ENCODE measurements around the gene RBP3. TPM values are rescaled to one million over a fixed set of nuclear protein-coding genes. Genes with fewer than 3 reads are reported as not detected.

Gene RBP3
- total RNA-seq = not detected

- DNase-seq (ENCODE audit: low spot score in 2 of 2) = no peak
- no peak for FAIRE-seq
Measured at GRCh38 chr10:47348138-47348651, at the start of gene RBP3. TSS of gene RBP3 (plus strand) at chr10:47348363. CDS start at chr10:47348485, 122 bp downstream.

DNA sequence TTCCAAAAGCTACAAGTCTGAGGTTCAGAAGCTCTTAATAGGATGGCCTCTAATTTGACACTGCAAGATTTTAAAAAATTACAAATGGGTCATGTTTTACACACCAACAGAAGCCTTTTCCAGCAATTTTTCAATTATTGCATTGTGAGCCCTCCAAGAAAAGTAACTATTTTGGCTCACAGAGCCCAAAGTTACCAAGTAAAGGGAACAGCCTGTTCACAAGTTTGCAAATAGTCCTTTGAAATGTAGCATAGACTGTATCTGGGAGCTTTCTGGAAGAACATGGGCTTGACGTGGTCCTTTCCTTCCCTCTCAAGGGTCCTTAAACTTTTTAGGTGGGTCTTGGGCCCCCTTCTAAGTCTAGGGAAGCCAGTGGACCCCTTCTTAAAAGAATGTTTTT is 49.4 kb upstream of the RBP3 start:
- DNase-seq (ENCODE audit: low spot score in 2 of 2) = no peak

DNA sequence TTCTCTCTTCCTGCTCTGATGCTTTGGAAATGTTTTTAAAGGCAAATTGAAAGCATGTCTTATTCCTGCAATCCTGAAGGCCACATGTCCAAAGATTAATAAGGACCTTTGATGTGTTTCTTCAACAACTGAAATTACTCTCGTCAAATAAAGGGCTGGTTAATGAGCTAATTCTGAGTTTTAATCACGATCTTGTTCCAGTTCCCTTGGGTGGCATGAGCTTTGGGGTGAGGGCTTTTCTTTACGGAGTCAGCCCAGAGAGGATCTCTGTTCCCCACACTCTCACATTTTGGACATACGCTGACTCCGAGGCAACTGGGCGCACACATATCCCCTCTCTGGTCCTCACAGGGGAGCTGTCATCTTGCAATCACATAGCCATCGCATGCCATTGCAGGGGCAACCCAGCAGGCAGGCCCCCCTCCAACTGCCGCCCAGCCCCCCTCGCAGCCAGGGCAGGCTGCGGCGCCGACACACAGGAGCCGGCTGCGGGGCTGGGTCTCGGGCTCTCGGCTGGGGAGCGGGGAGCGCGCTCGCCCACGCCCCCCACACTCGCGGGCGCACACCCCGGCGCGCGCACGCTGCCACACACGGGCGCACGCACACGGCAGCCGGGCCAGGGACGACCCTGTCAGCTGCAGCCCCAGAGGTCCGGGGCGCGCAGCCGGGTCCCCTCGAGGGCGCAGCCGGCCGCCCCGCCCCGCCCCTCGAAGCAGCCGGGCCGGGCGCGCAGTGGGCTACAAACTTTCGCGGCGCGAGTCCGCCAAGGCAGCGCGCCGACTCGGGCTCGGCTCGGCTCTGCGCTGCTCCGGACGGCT is 48.3 kb upstream of the RBP3 start, which contains the start of gene GDF10:
Gene GDF10 (plus strand): TSS at position 587 of the 818 bp plus-strand sequence. CDS start 455 bp downstream, outside the sequence.
- FAIRE-seq = no peak
- peak in 1 of 2 donors; percentile 37 for DNase-seq (ENCODE audit: low spot score in 2 of 2)

More for the DNA sequence above, 49.4 kb upstream of the RBP3 start:
- no peak for FAIRE-seq

GRCh38 chr10:47300429-47300931 is 47.7 kb upstream of the RBP3 start:
- FAIRE-seq = no peak
- DNase-seq (ENCODE audit: low spot score in 2 of 2) = no peak

DNA sequence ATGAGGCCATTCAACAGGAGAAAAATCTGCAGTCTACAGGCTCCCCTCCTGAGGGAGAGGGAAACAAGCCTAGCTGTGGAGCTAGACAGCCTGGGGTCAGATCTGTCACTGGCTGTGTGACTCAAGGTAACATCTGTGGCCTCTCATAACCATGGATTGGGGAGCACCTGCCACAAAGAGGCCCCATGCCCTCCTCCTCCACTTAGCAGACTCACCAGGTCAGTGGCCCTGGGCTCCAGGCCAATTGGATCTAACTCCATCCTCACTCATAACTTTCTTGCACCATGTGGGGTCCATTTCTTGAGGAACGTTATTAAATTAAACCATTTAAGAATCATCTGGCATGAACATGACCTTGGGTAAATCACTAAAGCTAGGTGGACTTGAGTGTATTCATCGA is 46.3 kb upstream of the RBP3 start:
- DNase-seq (ENCODE audit: low spot score in 2 of 2) (no peak), FAIRE-seq (no peak)

DNA sequence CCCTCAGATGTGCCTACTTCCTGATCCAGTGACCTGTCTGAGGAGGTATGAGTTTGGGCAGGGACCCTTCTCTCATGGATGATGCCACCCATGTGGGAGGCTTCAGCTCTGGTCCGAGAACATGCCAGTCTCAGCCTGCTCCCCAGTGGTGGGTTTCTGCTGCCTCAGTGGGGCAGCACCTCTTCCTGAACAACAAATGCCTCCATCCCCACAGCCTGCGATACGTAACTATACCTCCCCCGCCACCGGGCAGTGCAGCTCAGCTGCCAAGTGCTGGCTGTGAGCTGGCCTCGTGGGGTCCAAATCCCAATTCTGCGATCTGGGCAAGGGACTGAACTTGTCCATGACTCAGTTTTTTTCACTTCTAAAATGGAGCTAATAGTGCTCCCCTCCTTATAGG is 45.1 kb upstream of the RBP3 start:
- no peak for FAIRE-seq
- no peak for DNase-seq (ENCODE audit: low spot score in 2 of 2)

DNA sequence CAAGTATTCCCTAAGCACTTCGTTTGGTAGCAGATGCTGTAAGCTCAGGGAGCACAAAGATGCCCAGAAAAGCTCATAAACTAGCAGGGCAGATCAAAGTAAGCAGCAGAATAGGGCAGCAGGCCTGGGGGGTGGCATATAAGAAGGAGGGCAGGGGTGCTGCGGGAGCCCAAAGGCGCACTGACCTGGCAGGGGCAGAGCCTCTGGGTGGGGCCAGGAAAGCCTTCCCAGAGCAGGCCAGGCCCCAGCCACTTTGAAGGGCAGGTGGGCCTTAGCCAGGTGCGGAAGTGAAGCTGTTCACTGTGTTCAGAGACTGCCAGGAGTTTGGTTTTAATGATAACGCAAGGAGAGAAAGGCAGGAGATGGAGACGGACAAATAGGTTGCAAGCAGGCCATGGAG is 44.3 kb upstream of the RBP3 start:
- no peak for DNase-seq (ENCODE audit: low spot score in 2 of 2)
- FAIRE-seq = no peak

DNA sequence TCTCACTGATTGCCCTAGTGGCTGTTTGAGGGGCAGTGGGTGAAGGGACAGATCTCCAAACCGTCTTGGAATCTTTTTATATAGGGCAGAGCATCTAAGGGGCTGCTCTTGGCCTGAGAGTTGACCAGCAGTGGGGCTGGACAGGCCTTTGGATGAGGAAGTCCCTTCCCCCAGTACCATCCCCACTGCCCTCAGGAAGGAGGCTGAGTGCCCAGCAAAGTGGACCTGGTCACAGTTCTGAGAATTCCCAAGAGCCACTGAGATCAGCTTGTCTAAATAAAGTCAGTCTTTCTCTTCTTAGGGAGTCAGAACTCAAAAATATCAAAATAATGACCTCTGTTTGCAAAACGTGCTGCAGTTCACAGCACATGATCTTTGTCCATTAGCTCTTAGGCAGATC is 42.6 kb upstream of the RBP3 start:
- no peak for DNase-seq (ENCODE audit: low spot score in 2 of 2)
- FAIRE-seq = no peak

- FAIRE-seq (no peak), DNase-seq (ENCODE audit: low spot score in 2 of 2) (no peak)
Measured at GRCh38 chr10:47306387-47307210, 41.6 kb upstream of the RBP3 start.

GRCh38 chr10:47307381-47307780 is 40.8 kb upstream of the RBP3 start:
- no peak for FAIRE-seq

DNA sequence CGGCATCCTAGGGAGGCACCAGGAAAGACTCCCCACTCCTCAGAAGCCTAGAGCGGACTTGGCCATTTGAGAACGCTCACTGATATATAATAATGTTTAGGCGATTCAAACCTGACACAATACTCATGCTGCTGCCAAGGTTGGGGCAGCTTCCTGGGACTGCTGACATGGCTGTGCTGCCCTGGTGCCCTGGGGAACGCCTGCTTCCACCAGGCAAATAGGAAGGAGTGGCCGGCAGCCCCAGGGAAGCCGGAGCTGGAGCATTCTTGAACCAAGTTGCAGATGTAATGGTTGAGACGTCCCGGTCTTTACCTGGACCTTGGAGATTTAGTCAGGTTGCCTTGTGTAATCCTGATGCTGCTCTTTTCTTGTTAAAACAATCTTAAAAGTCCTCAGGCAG is 39.4 kb upstream of the RBP3 start:
- FAIRE-seq = no peak
- DNase-seq (ENCODE audit: low spot score in 2 of 2) = no peak

More at GRCh38 chr10:47307381-47307780, 40.8 kb upstream of the RBP3 start:
- DNase-seq (ENCODE audit: low spot score in 2 of 2) = no peak

- no peak for FAIRE-seq
- no peak for DNase-seq (ENCODE audit: low spot score in 2 of 2)
Measured at GRCh38 chr10:47309408-47310089, 38.6 kb upstream of the RBP3 start.

DNA sequence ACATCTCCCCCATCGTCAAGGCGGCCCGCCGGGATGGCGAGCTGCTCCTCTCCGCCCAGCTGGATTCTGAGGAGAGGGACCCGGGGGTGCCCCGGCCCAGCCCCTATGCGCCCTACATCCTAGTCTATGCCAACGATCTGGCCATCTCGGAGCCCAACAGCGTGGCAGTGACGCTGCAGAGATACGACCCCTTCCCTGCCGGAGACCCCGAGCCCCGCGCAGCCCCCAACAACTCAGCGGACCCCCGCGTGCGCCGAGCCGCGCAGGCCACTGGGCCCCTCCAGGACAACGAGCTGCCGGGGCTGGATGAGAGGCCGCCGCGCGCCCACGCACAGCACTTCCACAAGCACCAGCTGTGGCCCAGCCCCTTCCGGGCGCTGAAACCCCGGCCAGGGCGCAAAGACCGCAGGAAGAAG is 38.1 kb upstream of the RBP3 start:
- DNase-seq (ENCODE audit: low spot score in 2 of 2) = no peak
- FAIRE-seq = no peak

DNA sequence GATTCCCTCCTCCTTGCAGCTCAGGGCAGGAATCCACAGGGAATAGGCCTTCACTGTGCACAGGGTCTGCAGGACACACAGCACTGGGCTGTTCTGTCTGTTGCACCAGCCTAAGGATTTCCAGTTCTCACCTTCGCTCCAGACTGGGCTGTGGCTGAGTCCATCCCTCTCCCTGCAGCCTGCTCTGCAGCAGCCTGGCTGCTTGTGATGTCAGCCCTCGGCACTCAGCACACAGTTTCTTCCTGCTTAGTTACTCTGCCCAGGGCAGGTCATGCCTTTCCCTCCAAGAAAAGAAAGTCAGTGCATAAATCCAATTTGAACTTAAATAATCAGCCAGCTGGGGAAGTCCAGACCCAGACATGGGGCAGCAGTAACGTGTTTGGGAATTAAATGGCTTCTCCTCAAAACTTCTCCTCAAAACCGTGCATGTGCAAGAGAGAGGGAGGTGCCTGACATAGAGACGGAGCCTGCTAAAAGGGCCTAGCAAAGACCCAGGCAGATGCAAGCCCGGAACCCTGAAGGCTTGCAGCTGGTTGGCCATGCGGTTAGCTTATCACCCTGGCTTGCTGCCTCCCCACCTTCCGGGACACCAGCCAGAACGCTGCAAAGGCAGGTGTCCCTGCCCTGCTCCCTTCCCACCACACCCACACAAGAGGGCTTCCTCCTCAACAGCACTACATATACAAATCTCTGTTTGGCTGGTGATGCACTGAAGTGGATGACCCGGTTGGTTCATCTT is 36.8 kb upstream of the RBP3 start:
- no peak for DNase-seq (ENCODE audit: low spot score in 2 of 2)
- no peak for FAIRE-seq

DNA sequence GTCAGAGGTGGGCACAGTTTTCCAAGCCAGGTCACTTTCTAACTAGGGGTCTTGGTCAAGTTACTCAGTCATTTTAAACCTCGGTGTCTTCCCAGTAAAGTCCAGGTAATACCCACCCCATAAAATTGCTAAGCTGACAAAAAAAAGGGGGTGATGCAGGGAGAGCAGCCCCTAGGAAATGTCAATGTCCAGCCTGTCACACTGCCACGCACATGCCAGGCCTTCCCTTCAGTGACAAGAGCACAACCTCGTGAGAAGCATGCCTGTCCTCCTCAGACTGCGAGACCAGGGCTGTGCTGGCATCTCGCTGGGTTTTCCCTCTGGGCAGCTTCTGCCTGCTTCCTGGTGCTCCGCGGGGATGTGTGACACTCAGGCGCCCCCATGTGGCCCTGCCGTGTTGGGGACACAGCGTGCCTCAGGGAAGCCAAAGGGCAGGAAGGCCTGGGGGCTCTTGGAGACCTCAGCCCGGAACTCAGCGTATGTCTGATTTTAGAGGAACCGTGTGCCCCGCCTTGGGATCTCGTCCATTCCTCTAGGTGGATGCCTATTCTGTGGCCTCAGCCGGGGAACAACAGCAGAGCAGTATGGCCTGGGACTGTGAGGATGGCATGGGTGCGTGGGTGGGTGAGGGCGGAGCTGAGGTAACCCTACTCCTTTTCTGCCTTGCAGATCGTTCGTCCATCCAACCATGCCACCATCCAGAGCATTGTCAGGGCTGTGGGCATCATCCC is 36.1 kb upstream of the RBP3 start:
- FAIRE-seq = no peak
- peak; percentile 68 to 84 for DNase-seq (ENCODE audit: low spot score in 2 of 2)

- DNase-seq (ENCODE audit: low spot score in 2 of 2) = no peak
- no peak for FAIRE-seq
Measured at GRCh38 chr10:47312663-47312995, 35.5 kb upstream of the RBP3 start.

DNA sequence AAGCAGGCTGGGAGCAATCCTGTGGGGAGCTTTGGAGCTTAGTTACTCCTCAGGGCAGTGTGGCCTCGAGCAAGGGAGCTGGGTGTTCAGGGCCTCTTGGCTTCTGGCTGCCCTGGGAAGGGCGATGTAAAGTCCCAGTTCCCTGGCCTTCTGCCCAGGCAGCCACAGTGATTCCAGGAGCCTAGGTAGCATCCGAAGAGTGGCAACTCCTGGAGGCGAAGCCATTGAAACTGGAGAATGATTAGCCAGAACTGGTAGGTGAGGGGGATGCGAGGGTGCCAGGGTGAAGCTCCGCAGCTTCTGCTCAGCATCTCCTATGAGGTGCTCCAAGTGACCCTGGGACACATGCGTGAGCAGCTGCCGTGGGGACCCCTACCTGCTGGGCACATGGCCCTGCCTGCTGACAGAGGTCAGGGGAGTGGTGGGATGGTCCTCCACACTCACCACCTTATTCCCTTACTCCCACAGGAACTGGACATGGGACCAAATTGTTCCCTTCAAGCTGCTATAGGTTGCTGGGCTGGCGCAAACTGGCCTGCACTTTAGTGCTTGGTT is 33.7 kb upstream of the RBP3 start:
- DNase-seq (ENCODE audit: low spot score in 2 of 2) (no peak), FAIRE-seq (no peak)

DNA sequence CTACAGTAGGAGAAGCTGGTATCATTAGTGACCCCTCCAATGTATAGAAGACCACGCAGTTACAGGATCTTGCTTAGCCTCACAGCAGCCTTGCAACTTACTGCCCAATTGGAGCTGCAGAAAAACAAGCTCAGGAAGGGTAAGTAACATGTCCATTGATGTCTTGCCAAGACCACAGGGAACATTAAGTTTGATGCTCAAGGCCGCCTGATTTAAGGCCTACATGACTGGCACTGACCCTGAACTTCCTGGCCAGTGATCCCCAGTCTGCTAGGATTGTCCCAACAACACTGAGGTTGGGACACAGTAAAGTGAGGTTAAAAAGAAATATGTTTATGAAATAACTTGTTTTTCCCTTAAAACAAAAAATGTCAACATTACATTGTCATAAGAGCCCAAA is 32.7 kb upstream of the RBP3 start:
- DNase-seq (ENCODE audit: low spot score in 2 of 2) (no peak), FAIRE-seq (no peak)

DNA sequence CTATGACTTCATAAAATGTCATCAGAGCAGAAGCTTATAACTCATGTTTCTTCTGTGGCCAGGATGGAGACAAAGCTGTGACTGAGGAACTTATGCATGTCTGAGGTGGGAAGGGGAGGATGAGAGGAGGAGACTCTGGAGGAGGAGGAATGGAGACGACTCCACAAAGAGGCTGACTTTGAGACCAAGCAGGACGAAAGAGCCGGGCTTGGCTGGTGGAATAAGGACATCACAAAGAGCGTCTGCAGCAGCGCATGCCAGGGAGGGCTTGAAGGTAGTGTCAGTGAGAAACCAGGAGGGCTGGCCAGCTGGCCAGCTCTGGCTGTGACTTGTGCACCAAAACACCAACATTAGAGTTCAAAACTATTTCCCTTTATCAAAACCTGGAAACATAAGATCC is 32.0 kb upstream of the RBP3 start:
- no peak for FAIRE-seq
- DNase-seq (ENCODE audit: low spot score in 2 of 2) = no peak

All from frontal cortex (tissue), 4 donors.